ENCODE results near the gene SATB1.
"Not testable (repeated sequence)": the region's sequence is repeated elsewhere in the genome, so short reads cannot be mapped to it uniquely, and the experiment has no call there.

- not testable (repeated sequence) for TF ChIP-seq POLR2A (IDR thresholded peaks at IDR 0.05; ENCODE audit: low read length); GATA1 (IDR thresholded peaks at IDR 0.05; ENCODE audit: low read depth, low read length)
Measured at GRCh38 chr3:18449618-18450017, 24.5 kb upstream of the SATB1 start.

Measured in erythroblast (primary cell).